HCT116 (cell line): ENCODE results near the gene SLC24A5. TPM values are rescaled to one million over a fixed set of nuclear protein-coding genes. Genes with fewer than 3 reads are reported as not detected.

Experiments used
- ATAC-seq: fragments of 200-7000 bp; cut with Tn5 transposase; 2 replicates; pipeline ENCODE4 v1.9.1; 2020; ENCODE audit warnings: mild to moderate bottlenecking, moderate library complexity
- BruUV-seq: library from RNA; stranded (reverse); fragments of 400-500 nt; replicated peaks from 2 replicates; lab custom pipeline; 2021; lab: Mats Ljungman, UMichigan
- CTCF ChIA-PET: fragments of 300-600 bp; sonication (Branson Sonifier 250); formaldehyde crosslinking; loops from one replicate; lab custom pipeline; 2021; ENCODE audit warnings: antibody characterized with exemption; lab: Charles Lee
- POLR2A ChIA-PET: fragments of 300-600, 350-600 bp; sonication (Branson Sonifier 250); formaldehyde crosslinking; loops from one replicate; lab custom pipeline; 2021; ENCODE audit warnings: antibody characterized with exemption; lab: Charles Lee
- RAD21 ChIA-PET, 2 experiments: fragments of 300-600 bp; sonication (Branson Sonifier 250); formaldehyde crosslinking; loops; one replicate each; lab custom pipeline; 2023; ENCODE audit warnings: low total read pairs in 2 of 2; ENCODE audit not compliant: uncharacterized antibody in 2 of 2, unreplicated experiment in 2 of 2, low non-redundant PET in 1 of 2; lab: Charles Lee
- DNase-seq: peaks from one replicate; pipeline ENCODE4 v3.0.0-alpha.2; 2010; ENCODE audit warnings: low read depth, low spot score
- H2AFZ ChIP-seq: fragments of 200-600 bp; shearing (Covaris generic), sonication (generic); 2 replicates; pipeline ENCODE4 v1.6.1; 2017; ENCODE audit warnings: low read depth, mixed run types, mixed read lengths, antibody characterized with exemption, low read length; ENCODE audit not compliant: poor library complexity, severe bottlenecking
- H3K27ac ChIP-seq: 2 replicates; pipeline ENCODE4 v1.5.1; 2012; ENCODE audit warnings: low read depth, low read length
- H3K27me3 ChIP-seq: fragments of 200-600 bp; sonication (generic); 2 replicates; pipeline ENCODE4 v1.6.1; 2016; ENCODE audit warnings: mixed run types, low read length, mixed read lengths; ENCODE audit not compliant: insufficient read depth
- H3K36me3 ChIP-seq, 2 experiments: fragments of 200-500 bp in 1 of 2; fragments of 200-600 bp in 1 of 2; sonication (Bioruptor generic) in 1 of 2; sonication (generic) in 1 of 2; 2 replicates each; pipeline versions ENCODE4 v1.5.1 to v1.6.1; 2014 to 2016; ENCODE audit warnings: low read length in 2 of 2, inconsistent platforms in 1 of 2, mixed read lengths in 1 of 2, mixed run types in 1 of 2; ENCODE audit not compliant: insufficient read depth in 2 of 2, control insufficient read depth in 1 of 2
- H3K4me1 ChIP-seq, 2 experiments: fragments of 200-600 bp in 1 of 2; sonication (generic) in 1 of 2; 2 replicates each; pipeline versions ENCODE4 v1.5.1 to v1.6.1; 2012 to 2017; ENCODE audit warnings: low read length in 2 of 2, inconsistent platforms in 1 of 2, mild to moderate bottlenecking in 1 of 2, mixed read lengths in 1 of 2, mixed run types in 1 of 2, moderate library complexity in 1 of 2; ENCODE audit not compliant: insufficient read depth in 2 of 2, control insufficient read depth in 1 of 2
- H3K4me2 ChIP-seq: fragments of 200-600 bp; sonication (generic); 2 replicates; pipeline ENCODE4 v1.6.1; 2017; ENCODE audit warnings: mixed run types, low read length, mixed read lengths
- H3K4me3 ChIP-seq, 2 experiments: fragments of 200-600 bp in 1 of 2; sonication (generic) in 1 of 2; replicated peaks in 1 of 2; 2 replicates each; pipeline ENCODE4 v1.5.1; 2011 to 2016; ENCODE audit warnings: low read length in 2 of 2, control low read depth in 1 of 2, low read depth in 1 of 2, mild to moderate bottlenecking in 1 of 2, mixed read lengths in 1 of 2, mixed run types in 1 of 2
- H3K79me2 ChIP-seq: fragments of 200-600 bp; sonication (generic); 2 replicates; pipeline ENCODE4 v1.6.1; 2017; ENCODE audit warnings: mild to moderate bottlenecking, mixed run types, low read length, moderate library complexity, mixed read lengths; ENCODE audit not compliant: insufficient read depth
- H3K9ac ChIP-seq: fragments of 200-600 bp; sonication (generic); 2 replicates; pipeline ENCODE4 v1.6.1; 2016; ENCODE audit warnings: low read length, mixed read lengths
- H3K9me2 ChIP-seq: fragments of 200-600 bp; sonication (generic), shearing (Covaris generic); 2 replicates; pipeline ENCODE4 v1.6.1; 2017; ENCODE audit warnings: mixed run types, mild to moderate bottlenecking, moderate library complexity; ENCODE audit not compliant: insufficient read depth
- H3K9me3 ChIP-seq, 2 experiments: fragments of 200-500 bp in 1 of 2; fragments of 200-600 bp in 1 of 2; sonication (Bioruptor generic) in 1 of 2; sonication (generic) in 1 of 2; 2 replicates each; pipeline ENCODE4 v1.6.1; 2014 to 2017; ENCODE audit warnings: low read length in 2 of 2, mixed read lengths in 2 of 2, inconsistent platforms in 1 of 2, low read depth in 1 of 2, mild to moderate bottlenecking in 1 of 2, mixed run types in 1 of 2, moderate library complexity in 1 of 2; ENCODE audit not compliant: control insufficient read depth in 1 of 2, insufficient read depth in 1 of 2
- H4K20me1 ChIP-seq: fragments of 200-600 bp; sonication (generic), shearing (Covaris generic); 2 replicates; pipeline ENCODE4 v1.6.1; 2017; ENCODE audit warnings: mixed run types, mild to moderate bottlenecking, moderate library complexity; ENCODE audit not compliant: insufficient read depth
- SRF ChIP-seq: IDR thresholded peaks from 2 replicates; pipeline ENCODE4 v1.6.1; 2012; ENCODE audit warnings: low read depth
- intact Hi-C: fragments of 100-400 bp; cut with micrococcal nuclease; formaldehyde crosslinking; loops from 2 replicates; pipeline ENCODE4 v1.10.0; 2022
- total RNA-seq: library from RNA; stranded (reverse); gene quantifications from one replicate; pipeline ENCODE4 v1.2.1, GENCODE V29; 2021; ENCODE audit not compliant: unreplicated experiment
- TF ChIP-seq, protein P1 (sequence below): IDR thresholded peaks from 2 replicates; pipeline ENCODE4 v1.6.1; 2012; ENCODE audit warnings: low read depth
- TF ChIP-seq, protein P2 (sequence below): IDR thresholded peaks from 2 replicates; pipeline ENCODE4 v1.6.1; 2011; ENCODE audit warnings: mild to moderate bottlenecking, low read length, moderate library complexity; ENCODE audit not compliant: insufficient replicate concordance; ENCODE audit errors: extremely low read depth

The SLC24A5 gene
- total RNA-seq, 1 experiment from 2014 or later: not detected

DNA sequence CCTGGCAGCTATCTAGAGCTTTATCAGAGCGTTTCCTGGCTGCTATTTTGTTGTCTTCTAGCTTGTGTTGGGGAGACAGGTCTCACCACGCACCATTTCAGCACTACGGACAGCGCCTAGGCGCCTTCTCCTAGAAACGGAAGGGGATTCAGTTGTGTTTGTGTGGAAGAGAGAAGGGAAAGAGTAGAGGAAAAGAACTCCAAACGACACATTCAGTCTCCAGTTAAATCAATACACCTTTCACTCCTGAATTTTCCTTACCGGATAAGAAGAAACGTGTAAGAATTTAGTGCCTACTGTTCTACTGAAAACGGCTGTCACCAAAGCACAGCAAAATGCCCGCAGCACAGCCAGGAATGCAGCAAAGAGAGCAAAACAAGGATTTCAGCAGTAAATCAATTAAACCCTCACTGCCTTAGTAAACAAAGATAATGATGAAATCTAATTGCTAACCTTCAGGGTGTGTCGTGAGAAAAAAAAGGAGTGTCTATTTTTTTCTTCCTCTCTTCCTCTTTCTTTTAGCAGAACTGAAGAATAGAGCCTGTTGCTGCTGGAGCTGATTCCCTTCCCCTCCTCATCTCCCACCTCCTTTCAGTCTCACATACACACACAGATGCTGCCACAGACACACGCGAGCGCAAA lies 70.3 kb downstream of the SLC24A5 start:
- H3K9ac ChIP-seq: no peak overlapping the region
- H3K9me2 ChIP-seq: no peaks in the 10 kb centered on the region
- no peak for DNase-seq
- no peaks in the 10 kb centered on the region for H4K20me1 ChIP-seq
- TF ChIP-seq, protein P1, sequence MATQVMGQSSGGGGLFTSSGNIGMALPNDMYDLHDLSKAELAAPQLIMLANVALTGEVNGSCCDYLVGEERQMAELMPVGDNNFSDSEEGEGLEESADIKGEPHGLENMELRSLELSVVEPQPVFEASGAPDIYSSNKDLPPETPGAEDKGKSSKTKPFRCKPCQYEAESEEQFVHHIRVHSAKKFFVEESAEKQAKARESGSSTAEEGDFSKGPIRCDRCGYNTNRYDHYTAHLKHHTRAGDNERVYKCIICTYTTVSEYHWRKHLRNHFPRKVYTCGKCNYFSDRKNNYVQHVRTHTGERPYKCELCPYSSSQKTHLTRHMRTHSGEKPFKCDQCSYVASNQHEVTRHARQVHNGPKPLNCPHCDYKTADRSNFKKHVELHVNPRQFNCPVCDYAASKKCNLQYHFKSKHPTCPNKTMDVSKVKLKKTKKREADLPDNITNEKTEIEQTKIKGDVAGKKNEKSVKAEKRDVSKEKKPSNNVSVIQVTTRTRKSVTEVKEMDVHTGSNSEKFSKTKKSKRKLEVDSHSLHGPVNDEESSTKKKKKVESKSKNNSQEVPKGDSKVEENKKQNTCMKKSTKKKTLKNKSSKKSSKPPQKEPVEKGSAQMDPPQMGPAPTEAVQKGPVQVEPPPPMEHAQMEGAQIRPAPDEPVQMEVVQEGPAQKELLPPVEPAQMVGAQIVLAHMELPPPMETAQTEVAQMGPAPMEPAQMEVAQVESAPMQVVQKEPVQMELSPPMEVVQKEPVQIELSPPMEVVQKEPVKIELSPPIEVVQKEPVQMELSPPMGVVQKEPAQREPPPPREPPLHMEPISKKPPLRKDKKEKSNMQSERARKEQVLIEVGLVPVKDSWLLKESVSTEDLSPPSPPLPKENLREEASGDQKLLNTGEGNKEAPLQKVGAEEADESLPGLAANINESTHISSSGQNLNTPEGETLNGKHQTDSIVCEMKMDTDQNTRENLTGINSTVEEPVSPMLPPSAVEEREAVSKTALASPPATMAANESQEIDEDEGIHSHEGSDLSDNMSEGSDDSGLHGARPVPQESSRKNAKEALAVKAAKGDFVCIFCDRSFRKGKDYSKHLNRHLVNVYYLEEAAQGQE: peak; percentile 70
- TF ChIP-seq, protein P2, sequence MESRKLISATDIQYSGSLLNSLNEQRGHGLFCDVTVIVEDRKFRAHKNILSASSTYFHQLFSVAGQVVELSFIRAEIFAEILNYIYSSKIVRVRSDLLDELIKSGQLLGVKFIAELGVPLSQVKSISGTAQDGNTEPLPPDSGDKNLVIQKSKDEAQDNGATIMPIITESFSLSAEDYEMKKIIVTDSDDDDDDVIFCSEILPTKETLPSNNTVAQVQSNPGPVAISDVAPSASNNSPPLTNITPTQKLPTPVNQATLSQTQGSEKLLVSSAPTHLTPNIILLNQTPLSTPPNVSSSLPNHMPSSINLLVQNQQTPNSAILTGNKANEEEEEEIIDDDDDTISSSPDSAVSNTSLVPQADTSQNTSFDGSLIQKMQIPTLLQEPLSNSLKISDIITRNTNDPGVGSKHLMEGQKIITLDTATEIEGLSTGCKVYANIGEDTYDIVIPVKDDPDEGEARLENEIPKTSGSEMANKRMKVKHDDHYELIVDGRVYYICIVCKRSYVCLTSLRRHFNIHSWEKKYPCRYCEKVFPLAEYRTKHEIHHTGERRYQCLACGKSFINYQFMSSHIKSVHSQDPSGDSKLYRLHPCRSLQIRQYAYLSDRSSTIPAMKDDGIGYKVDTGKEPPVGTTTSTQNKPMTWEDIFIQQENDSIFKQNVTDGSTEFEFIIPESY: no peak
- TF ChIP-seq SRF: no peak
- H3K4me2 ChIP-seq: no peak overlapping the region
- no peaks in the 10 kb centered on the region for H3K4me1 ChIP-seq
- ChIA-PET RAD21 (no interaction called here), CTCF (no interaction called here), POLR2A (no interaction called here)
- H3K79me2 ChIP-seq: no peaks in the 10 kb centered on the region
- intact Hi-C loops: no loop called here
- H2AFZ ChIP-seq: no peak overlapping the region
- H3K27me3 ChIP-seq: no peaks in the 10 kb centered on the region
- no peak overlapping the region for H3K27ac ChIP-seq
- ATAC-seq: no peak
- H3K9me3 ChIP-seq: no peaks in the 10 kb centered on the region
- no peaks in the 10 kb centered on the region for H3K36me3 ChIP-seq
- BruUV-seq: no TSS peak
- no peak overlapping the region for H3K4me3 ChIP-seq
